Gastroesophageal sphincter (tissue), 4 donors: ENCODE measurements around the gene KDM5B. TPM values are rescaled to one million over a fixed set of nuclear protein-coding genes. Genes with fewer than 3 reads are reported as not detected.

Experiments
- ATAC-seq: fragments of 150-250 bp; one replicate; pipeline ENCODE4 v1.9.1; 2016; ENCODE audit warnings: mild to moderate bottlenecking, moderate library complexity
- H3K27ac ChIP-seq, 4 donors: fragments of 200-600 bp; sonication (generic) in 3 of 4; 1 replicate in 3 of 4; 2 replicates in 1 of 4; pipeline ENCODE4 v1.5.1; 2016 to 2019
- H3K27me3 ChIP-seq: fragments of 200-600 bp; sonication (generic); one replicate; pipeline ENCODE4 v1.5.1; 2019
- H3K36me3 ChIP-seq, 2 donors: fragments of 200-600 bp; sonication (generic); one replicate each; pipeline ENCODE4 v1.5.1; 2019; ENCODE audit warnings: control low read depth in 1 of 2
- H3K4me1 ChIP-seq, 3 donors: fragments of 200-600 bp; sonication (generic); 1 replicate in 2 of 3; 2 replicates in 1 of 3; pipeline ENCODE4 v1.5.1; 2016 to 2019; ENCODE audit warnings: control low read depth in 2 of 3
- H3K4me3 ChIP-seq, 2 donors: fragments of 200-600 bp; sonication (generic); one replicate each; pipeline ENCODE4 v1.5.1; 2019; ENCODE audit warnings: mild to moderate bottlenecking in 1 of 2, moderate library complexity in 1 of 2
- H3K9me3 ChIP-seq, 3 donors: fragments of 200-600 bp; sonication (generic); one replicate each; pipeline ENCODE4 v1.5.1; 2017 to 2019; ENCODE audit warnings: control low read depth in 2 of 3
- CTCF ChIP-seq, 4 experiments: fragments of 200-600 bp in 2 of 4; fragments of 450-650 bp in 2 of 4; sonication (generic) in 1 of 4; IDR thresholded peaks; one replicate each; pipeline ENCODE4 v1.5.1; 2017 to 2019; ENCODE audit warnings: antibody characterized with exemption in 4 of 4, mild to moderate bottlenecking in 2 of 4, moderate library complexity in 2 of 4
- EP300 ChIP-seq: sonication (generic); formaldehyde crosslinking; IDR thresholded peaks from one replicate; pipeline ENCODE4 v1.6.1; 2017; ENCODE audit warnings: antibody characterized with exemption, mild to moderate bottlenecking
- POLR2A ChIP-seq, 2 donors: fragments of 450-650 bp; IDR thresholded peaks; one replicate each; pipeline ENCODE4 v1.6.1; 2017; ENCODE audit warnings: antibody characterized with exemption in 2 of 2, mild to moderate bottlenecking in 2 of 2, moderate library complexity in 1 of 2
- POLR2AphosphoS5 ChIP-seq: sonication (generic); formaldehyde crosslinking; IDR thresholded peaks from one replicate; pipeline ENCODE4 v1.6.1; 2017; ENCODE audit warnings: antibody characterized with exemption
- WGBS, 2 donors: methylation state at CpG; one replicate each; pipeline ENCODE4 v1.1.5; 2018; ENCODE audit warnings: low coverage in 1 of 2; 5-methylcytosine and 5-hydroxymethylcytosine counted together
- total RNA-seq, 4 donors: library from RNA; depleted of rRNA; stranded (reverse); fragments of >200 nt; gene quantifications; one replicate each; pipeline ENCODE4 v1.1.0, GENCODE V29; 2016

KDM5B gene
- total RNA-seq, 4 donors from 2014 or later: 29.2 to 41.4 (median 34.8) TPM

GRCh38 chr1:202684716-202685115 is 123.5 kb downstream of the KDM5B start:
- Histone ChIP-seq H3K36me3 (no peaks in the 10 kb centered on the region), H3K27ac (no peak overlapping the region), H3K4me3 (no peak overlapping the region), H3K9me3 (no peaks in the 10 kb centered on the region), H3K27me3 (peaks cover 85% of the 10 kb centered on the region), H3K4me1 (no peaks in the 10 kb centered on the region)
- no peak for ATAC-seq
- TF ChIP-seq POLR2AphosphoS5: no peak
- TF ChIP-seq POLR2A (IDR thresholded peaks at IDR 0.05): no peak
- TF ChIP-seq CTCF (IDR thresholded peaks at IDR 0.05): no peak
- 54 to 60% methylated on average over 1 to 2 of the region's 2 CpGs for WGBS, 2 donors

GRCh38 chr1:202683029-202683428 is 125.2 kb downstream of the KDM5B start:
- Histone ChIP-seq H3K4me3 (no peak overlapping the region), H3K36me3 (no peaks in the 10 kb centered on the region), H3K27ac (no peak overlapping the region), H3K4me1 (no peaks in the 10 kb centered on the region), H3K27me3 (peaks cover 77% of the 10 kb centered on the region), H3K9me3 (no peaks in the 10 kb centered on the region)
- TF ChIP-seq EP300: no peak
- TF ChIP-seq CTCF (IDR thresholded peaks at IDR 0.05): no peak
- no peak for TF ChIP-seq POLR2A (IDR thresholded peaks at IDR 0.05)
- no peak for TF ChIP-seq POLR2AphosphoS5
- no peak for ATAC-seq
- WGBS, 2 donors: 68 to 76% methylated on average over 3 to 4 of the region's 4 CpGs

GRCh38 chr1:202682477-202682876 is 125.7 kb downstream of the KDM5B start:
- WGBS, 2 donors: 89% methylated on average over 8 of the region's 9 CpGs; no CpG with 5 or more reads in 1 of the 2 donors
- ATAC-seq: no peak
- H3K4me1 ChIP-seq: no peaks in the 10 kb centered on the region
- peaks cover 72% of the 10 kb centered on the region for H3K27me3 ChIP-seq
- no peak overlapping the region for H3K4me3 ChIP-seq
- H3K27ac ChIP-seq: no peak overlapping the region
- TF ChIP-seq EP300 (no peak), CTCF (IDR thresholded peaks at IDR 0.05) (no peak), POLR2A (IDR thresholded peaks at IDR 0.05) (no peak), POLR2AphosphoS5 (no peak)
- H3K9me3 ChIP-seq: peaks cover 0 to 4% (median 0%) of the 10 kb centered on the region in 3 donors
- no peaks in the 10 kb centered on the region for H3K36me3 ChIP-seq

GRCh38 chr1:202681736-202682420 is 126.3 kb downstream of the KDM5B start:
- peaks cover 68% of the 10 kb centered on the region for H3K27me3 ChIP-seq
- H3K4me3 ChIP-seq: no peak overlapping the region
- H3K9me3 ChIP-seq: peaks cover 0 to 9% (median 0%) of the 10 kb centered on the region in 3 donors
- H3K4me1 ChIP-seq: no peaks in the 10 kb centered on the region
- no peak for ATAC-seq
- no peaks in the 10 kb centered on the region for H3K36me3 ChIP-seq
- WGBS, 2 donors: 40 to 74% methylated on average over 2 to 3 of the region's 11 CpGs
- TF ChIP-seq POLR2AphosphoS5: no peak
- no peak for TF ChIP-seq EP300
- no peak for TF ChIP-seq CTCF (IDR thresholded peaks at IDR 0.05)
- no peak for TF ChIP-seq POLR2A (IDR thresholded peaks at IDR 0.05)
- H3K27ac ChIP-seq: no peak overlapping the region
